ENCODE results near the gene LGALS12.
A peak's percentile ranks its signal among the peaks of the same experiment; 100 is the strongest.
"Not testable (repeated sequence)": the region's sequence is repeated elsewhere in the genome, so short reads cannot be mapped to it uniquely, and the experiment has no call there.

The LGALS12 gene

DNA sequence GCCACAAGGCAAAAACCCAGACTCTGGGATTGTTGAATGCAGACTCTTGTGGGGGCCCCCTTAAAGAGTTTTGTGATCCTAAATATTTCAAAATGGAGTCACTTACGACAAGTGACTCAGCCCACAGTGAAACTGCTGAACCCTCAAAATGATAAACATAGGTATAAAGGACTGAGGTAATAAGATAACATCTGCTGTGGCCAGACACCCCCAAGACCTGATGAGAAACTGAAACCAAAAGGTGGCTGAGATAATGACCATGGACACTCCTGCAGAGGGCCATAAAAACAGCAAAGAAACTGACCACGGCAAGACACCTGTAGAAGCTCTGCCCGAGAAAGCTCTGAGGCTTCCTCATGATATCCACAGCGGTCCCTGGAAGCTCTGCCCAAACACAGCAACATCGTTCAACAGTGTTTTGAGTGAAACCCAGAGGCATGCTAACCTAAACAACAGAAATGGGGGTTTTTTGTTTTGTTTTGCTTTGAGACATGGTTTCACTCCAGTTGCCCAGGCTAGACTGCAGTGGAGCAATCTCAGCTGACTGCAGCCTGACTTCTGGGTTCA lies 29.1 kb downstream of the LGALS12 start:
- no peak for DNase-seq

DNA sequence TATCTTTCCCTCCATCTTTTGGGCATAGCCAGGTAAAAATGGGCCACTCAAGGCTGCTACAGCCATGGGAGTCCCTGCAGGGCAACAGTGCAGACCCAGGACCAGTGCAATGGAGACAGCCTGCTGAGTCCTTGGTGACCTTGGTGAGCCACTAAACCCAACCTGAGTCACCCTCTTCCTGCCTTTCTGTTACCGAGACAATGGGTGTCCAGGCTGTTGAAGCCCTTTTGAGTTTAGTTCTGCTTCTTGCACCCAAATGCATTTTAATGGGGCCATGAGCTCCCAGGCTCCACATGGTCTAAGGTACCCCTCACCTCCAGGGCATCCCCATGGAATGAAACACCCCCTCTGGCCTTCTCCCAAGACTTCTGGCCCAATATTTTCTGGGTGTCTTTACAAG lies 29.9 kb downstream of the LGALS12 start:
- peak; percentile 20 for DNase-seq

DNA sequence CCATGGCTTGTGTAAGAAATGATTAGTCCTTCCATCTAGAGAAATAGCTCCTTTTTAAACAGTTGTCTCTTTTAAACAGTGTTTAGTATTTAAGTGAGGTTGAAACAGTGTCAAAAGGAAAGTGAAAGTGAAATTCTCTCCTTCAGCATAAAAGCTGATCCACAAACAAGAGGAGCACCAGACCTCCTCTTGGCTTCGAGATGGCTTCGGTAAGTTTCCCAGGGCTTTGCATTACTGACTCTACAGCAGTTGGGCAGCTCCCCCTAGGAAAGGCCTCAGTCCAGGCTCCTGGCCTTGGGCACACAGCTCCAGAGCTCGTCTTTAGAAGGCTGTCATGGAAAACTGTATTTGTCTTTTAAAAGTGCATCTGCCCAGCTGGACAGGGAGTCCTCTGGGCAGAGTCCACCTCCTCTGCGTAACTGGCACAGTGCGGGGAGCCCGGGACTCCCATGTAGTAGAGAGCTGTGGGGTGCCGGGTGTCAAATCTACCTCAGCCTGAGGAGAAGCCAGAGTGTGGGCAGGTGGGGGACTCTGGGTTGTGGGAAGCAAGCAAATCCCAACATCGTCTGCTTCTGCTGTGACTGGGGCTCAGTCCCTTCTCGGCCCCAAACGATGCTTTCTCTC lies 30.9 kb downstream of the LGALS12 start, which contains the start of gene PLAAT4:
TSS of gene PLAAT4 (plus strand) at position 140 of the 624 bp plus-strand sequence. CDS start at position 201, 61 bp downstream.
- peak; percentile 24 for DNase-seq

DNA sequence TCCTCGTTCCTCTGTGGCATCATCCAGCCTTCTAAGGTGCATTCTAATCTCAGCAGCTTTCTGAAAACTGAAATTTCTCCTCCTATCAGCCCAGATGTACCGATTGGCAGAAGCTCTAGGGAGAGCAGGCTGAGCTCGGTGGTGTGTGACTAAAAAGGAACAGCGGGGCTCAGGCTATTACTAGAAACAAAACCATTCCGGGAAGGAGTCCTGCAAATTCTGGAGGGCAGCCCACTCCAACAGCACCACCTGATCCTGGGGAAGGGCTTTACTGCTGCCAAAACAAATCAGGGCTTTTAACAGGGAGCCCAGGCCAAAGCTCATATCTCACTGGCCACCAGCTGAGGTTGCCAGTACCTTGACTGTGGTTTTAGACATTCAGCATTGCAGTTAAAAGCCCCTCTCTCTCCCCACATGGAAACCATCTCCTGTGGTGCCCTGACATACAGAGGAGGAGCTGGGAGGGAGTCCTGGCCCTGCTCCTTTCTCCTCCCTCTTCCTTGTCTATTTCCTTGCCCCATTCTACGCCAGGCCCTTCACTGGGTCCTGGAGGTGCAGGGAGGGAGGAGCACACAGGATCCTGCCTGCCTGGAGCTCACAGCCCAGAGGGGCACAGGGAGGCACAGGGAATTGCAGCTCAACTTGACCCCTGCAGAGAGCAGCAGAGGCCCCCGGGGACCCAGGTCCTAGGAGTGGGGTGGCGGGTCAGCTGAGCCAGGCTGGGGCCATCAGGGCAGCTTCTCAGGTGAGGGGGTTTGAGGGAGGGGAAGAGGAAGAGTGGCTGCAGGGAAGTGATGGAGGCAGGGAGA lies 31.6 kb downstream of the LGALS12 start:
- peak; percentile 8 for DNase-seq

DNA sequence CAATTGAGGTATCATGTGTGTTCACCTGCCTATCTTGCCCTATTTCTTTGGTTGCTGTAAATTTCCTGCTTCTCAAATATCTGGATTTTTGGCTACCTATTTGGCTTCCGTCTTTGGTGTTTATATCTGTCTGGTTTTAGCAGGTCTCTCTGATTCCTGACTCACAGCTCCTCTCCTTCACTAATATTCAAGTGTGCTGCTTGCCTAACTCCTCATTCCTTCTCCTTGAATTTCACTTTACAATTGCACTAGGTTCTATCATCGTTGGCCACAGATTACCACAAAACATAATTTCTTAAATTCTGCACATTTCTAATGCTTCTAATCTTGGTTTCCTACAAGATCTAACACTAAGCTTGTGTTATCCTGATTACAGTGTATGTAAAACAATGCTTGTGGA lies 36.6 kb downstream of the LGALS12 start:
- DNase-seq, result not testable (repeated sequence)

DNA sequence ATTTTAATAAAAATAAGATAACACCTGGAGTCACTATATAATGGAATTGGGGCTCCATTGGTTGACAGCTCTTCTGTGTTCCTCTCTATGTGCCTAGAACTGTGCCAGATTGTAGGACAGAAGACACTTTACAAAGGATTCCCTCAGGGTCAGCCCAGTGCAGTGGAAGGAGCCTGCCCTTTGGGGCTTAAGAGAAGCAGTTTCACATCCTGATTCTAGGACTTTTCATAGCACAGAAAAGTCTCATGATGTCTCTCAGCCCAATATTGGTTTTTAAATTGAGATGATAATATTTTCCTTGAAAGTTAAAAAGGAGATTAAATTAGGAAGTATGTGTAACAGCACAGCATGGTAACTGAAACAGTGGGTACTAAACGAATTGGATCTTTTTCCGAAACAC lies 37.8 kb downstream of the LGALS12 start:
- no peak for DNase-seq

DNA sequence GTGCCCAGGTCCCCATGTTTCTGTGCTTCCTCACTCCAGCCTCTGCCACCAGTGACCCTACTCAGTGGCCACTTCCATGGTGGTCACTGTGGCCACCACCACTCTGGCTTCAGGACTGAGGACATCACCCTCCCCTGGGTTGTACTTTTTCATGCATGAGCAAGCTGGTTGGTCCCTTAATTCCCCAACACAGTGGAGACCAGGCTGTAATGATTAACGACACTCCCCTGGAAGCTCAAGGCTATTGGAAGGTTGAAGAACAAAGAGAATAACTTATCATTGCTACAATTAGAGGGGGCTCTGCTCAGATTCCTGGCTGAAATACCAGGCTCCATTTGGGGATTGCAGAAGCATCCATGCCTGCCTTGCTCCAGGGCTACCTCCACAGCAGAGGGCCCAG lies 41.2 kb downstream of the LGALS12 start:
- DNase-seq, result no peak

DNA sequence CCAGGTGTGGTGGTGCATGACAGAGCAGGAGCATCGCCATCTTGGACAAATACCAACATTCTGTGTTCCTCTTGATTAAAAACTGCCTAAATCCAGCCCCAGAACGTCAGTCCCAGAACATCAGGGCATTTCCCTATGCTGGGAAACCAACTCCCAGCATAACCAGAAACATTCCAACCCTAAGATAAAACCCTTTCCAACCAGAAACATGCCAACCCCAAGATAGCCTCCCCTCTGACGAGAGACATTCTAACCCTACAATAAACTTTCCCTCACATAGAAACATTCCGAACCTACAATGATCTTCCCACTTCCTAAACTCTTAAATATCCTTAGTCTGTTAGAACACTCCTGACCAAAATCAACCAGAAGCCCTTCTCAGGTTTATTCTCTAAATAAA lies 42.3 kb downstream of the LGALS12 start:
- DNase-seq, result no peak

DNA sequence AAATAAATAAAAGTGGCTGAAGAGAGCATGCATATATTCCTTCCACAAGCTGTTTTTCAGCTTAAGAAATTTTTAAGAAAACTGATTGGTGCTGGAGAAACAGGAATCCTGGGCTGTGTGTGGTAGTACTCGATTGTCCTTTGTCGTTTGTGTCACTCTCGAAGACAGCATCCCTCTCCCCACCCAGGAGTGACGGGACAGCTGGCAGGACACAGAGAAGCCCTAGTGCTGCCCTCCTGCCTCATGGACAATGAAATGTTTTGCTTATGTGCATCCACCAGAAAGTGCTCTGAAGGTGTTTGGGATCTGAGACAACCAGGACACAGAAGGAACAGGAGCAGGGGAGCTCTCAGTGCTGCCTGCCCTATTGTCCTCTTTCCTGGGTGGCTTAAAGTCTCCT lies 43.5 kb downstream of the LGALS12 start:
- DNase-seq, result no peak

DNA sequence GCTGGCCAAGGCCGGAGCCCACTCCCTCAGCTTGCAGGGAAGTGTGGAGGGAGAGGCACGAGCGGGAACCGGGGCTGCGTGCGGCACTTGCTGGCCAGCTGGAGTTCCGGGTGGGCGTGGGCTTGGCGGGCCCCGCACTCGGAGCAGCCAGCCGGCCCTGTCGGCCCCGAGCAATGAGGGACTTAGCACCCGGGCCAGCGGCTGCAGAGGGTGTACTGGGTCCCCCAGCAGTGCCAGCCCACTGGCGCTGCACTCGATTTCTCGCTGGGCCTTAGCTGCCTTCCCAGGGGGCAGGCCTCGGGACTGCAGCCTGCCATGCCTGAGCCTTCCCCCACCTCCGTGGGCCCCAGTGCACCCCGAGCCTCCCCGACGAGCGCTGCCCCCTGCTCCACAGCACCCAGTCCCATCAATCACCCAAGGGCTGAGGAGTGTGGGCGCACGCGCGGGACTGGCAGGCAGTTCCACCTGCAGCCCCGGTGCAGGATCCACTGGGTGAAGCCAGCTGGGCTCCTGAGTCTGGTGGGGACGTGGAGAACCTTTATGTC lies 44.3 kb downstream of the LGALS12 start:
- not testable (repeated sequence) for DNase-seq

DNA sequence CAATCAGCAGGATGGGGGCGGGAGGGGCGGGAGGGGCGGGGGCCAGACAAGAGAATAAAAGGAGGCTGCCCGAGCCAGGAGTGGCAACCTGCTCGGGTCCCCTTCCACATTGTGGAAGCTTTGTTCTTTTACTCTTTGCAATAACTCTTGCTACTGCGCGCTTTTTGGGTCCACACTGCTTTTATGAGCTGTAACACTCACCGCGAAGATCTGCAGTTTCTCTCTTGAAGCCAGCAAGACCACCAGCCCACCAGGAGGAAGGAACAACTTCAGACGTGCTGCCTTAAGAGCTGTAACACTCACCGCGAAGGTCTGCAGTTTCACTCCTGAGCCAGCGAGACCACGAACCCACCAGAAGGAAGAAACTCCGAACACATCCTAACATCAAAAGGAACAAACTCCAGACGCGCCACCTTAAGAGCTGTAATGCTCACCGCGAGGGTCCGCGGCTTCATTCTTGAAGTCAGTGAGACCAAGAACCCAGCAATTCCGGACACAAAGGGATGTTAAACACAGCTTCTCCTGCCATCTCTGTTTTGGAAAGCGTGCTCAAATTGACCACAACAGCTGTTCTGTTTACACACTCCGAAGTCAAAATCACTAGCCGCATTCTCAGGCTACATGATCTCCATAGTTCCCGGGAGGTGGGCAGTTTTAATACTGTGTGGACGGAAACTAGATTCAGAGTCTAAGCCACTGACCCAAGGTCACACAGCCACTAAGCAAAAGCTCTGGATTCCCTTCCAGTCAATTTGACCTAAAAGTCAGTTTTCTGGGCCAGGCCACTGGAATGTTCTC lies 45.4 kb downstream of the LGALS12 start:
- no peak for DNase-seq

DNA sequence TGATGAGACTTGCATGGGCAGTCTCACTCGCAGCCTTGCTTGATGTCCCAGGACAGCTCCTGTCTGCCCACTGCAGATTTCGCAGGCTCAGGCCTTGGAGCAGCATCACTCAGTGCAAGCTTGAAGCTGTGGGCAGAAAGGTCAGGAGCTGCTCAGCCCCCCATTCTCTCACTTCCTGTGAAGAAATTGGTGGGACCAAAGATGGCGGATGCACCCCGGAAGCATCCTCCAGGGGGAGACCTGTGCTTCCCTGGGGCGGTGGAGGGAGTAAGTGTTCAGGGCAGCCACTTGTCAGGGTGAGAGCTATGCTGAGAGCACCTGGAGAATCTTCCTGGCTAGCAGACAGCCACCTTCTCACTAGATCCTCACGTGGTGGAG lies 46.0 kb downstream of the LGALS12 start:
- DNase-seq, result no peak

DNA sequence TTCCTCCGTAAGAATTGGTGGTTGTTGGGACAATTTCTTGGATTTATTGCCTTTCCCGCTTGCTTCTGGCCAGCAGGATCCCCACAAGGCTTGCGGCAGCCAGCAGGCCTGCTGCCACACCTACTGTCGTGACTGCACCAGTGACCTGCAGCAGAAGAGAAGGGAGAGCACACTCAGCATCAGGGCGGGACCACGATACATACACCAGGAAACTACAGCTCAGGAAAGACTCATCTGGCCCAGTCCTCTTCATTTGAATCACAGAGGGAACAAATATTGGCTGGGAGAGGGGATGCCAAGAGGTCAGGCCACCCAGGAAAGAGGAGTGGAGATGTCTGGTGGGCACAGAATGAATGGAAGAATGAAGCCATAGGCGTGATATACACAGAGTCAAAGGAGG lies 47.0 kb downstream of the LGALS12 start:
- no peak for DNase-seq

DNA sequence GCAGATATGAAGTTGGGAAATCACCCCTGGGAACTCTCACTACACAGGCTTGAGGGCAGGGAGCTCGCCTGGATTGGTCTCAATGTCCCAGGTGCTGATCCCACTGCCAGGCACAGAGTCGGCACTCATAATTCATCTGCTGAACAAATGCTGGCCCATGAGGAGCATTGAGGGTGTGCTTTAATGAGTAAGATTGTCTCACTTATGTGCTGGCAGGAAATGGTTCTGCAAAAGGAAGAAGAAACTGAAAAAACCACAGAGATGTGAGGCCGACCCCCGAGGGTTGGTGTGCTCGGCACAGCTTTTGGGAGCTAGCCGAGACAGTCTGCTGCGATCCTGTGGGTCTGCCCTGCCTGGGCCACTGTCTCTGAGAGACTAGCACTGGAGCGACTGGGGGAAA lies 47.9 kb downstream of the LGALS12 start:
- DNase-seq, result peak; percentile 24

DNA sequence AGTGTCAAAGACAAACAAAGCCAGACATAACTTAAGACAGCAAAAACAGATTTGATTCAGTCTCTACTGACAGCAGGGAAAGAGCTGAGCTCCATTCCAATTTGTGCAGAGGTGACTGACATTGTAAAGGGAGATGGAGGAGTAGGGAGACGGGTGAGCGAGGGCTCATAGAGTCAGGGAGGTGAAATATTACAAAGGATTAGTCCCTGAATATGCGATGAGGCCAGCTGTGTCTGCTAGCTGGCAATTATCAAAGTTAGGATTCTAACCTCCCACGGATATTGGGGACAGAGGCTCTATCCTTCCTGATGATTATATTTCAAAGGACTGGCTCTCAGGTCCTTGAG lies 49.0 kb downstream of the LGALS12 start:
- DNase-seq, result no peak

DNA sequence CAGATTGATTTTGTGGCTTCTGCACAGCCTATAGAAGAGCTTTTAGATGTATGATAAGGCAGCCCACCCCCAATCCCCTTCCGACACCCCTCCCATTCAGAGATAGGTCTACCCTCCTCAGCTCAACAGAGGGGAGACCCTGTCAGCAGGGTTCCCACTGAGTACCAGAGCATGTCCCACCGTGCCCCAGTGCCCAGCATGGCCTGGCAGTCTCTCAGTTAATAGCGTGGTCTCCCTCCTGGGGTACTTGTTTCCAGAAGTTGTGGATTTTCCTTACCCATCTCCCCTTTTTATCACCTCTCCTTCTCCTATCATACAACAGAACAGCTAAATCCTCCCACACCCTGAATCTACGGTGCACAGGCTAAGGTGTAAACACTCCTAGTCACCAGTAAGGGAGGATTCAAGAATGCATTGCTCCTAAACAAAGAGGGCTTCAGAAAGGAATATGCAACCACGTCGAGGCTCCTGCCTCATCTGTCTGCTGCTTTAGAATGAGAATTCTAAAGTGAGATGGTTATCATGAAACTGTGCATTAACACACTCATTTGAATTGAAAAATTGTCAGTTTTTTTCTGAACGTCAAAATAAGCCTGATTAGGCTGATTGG lies 50.6 kb downstream of the LGALS12 start:
- no peak for DNase-seq

DNA sequence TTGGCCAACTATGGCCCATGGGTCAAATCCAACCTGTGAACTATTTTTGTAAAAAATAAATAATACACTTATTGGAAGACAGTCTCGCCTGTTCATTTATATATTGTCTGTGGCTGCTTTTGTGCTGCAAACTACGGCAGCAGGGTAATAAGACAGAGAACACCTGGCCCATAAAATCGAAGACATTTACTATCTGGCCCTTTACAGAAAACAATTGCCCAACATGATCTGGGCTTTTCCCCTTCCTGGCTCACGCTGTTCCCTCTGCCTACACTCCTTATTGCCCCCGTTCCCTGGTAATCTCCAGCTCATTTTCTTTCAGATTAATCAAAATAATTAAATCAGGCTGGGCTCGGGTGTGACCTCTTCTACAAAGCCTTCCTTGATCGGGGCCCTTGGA lies 51.7 kb downstream of the LGALS12 start:
- DNase-seq, result no peak

DNA sequence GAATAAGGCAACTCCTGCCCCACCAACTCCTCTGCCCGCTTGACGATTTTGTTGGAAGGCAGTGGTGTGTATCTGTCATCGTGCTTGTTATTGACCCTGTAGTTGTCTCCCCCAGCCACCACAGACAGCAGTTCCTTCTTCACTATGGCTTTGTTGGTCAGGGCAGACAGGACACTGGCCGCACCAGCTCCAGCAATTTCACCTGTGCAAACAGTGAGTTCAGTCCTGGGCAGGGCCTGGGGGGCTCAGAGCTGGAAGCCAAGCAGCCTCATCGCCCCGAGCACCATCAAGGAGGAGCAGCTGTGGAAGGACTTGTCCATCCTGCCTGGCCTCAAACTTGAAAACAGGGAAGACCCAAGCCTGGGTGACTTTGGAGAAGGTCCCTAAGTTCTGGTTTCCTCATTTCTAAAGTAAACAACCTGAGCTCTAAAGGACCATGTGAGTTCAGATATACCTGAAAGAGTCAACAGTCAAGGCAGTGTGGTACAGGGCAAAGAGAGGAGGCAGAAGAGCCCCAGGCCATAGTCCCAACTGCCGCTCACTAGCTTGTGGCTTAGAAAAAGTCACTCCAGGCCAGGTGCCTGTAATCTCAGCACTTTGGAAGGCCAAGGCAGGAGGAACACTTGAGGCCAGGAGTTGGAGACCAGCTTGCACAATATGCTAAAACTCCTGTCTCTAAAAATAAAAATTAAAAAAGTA lies 52.7 kb downstream of the LGALS12 start:
- DNase-seq, result no peak

DNA sequence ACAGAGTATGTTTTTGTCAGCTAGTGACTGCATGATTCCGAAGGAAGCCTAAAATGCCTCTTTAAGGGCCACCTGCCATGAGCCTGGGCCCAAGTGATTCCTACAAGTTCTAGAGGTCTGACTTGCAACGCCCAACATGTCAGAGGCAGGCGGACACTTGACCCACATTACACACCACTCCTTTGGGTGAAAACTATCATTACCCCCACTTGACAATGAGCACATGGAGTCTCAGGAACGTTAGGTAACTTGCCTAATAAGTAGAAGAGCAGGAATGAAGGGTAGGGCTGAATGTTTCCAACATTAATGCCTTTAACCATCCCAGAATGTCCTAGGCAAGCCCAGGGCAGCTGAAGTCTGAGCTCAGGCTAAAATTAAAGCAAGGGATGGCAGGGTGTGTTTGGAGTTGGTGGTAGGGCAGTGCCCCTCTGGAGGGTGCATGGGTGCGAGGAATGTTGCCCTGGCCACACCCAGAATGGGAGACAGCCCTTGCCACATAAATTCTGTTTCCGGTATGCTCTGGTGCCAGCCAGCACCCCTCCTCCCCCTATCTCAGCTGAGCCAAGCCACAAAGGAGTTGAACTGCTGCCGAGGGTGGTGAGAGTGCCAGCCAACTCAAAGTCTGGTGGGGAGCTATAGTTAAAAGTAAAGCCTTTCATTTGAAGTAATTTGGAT lies 54.8 kb downstream of the LGALS12 start:
- no peak for DNase-seq

DNA sequence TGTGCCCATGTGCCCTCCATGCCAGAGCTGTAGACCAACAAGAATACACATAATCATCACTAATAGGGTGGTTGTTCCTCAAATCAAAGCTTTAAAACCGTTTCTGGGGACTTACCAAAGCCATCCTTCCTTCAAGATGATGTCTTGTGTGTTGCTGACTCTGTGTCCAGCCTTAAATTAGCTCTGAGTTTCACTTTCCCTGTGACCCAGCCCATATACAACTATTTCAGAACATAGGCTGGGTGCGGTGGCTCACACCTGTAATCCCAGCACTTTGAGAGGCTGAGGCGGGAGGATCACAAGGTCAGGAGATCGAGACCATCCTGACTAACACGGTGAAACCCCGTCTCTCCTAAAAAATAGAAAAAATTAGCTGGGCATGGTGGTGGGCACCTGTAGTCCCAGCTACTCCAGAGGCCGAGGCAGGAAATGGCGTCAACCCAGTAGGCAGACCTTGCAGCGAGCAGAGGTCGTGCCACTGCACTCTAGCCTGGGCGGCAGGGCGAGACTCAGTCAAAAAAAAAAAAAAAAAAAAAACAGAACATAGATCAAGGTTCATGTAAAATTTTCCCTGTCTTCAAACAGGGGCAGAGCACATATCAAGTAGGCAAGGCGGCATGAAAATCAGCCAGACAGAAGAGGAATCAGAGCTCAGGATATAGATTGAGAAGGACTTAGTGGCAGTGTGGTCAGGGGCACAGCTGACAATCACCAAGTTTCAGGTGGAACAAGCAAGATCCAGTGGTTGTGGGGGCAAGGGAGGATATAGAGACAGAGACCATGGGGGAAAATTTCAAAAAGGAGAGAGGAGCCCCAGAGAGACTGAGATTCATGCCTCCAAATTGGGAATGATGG lies 57.5 kb downstream of the LGALS12 start, which contains the start of gene PLAAT2:
TSS of gene PLAAT2 (minus strand) at position 179 of the 855 bp plus-strand sequence. CDS start at position 124, 55 bp downstream.
- DNase-seq, result no peak
